HG02763 (cell line): ENCODE data around the gene MYO1D.
"Not testable (repeated sequence)": the region's sequence is repeated elsewhere in the genome, so short reads cannot be mapped to it uniquely, and the experiment has no call there.

Experiments used
- ATAC-seq: cut with Tn5 transposase; IDR thresholded peaks from one replicate; pipeline ENCODE4 v1.9.1; 2021; ENCODE audit warnings: mild to moderate bottlenecking, moderate library complexity; ENCODE audit not compliant: unreplicated experiment

Gene MYO1D

GRCh38 chr17:32896647-32897258, 19.8 kb upstream of the MYO1D start:
- ATAC-seq: no peak

GRCh38 chr17:32894245-32894644, 17.3 kb upstream of the MYO1D start:
- ATAC-seq: no peak

DNA sequence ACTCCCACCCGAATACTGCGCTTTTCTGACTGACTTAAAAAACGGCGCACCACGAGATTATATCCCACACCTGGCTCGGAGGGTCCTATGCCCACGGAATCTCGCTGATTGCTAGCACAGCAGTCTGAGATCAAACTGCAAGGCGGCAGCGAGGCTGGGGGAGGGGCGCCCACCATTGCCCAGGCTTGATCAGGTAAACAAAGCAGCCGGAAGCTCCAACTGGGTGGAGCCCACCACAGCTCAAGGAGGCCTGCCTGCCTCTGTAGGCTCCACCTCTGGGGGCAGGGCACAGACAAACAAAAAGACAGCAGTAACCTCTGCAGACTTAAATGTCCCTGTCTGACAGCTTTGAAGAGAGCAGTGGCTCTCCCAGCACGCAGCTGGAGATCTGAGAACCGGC, 10.5 kb upstream of the MYO1D start:
- not testable (repeated sequence) for ATAC-seq

GRCh38 chr17:32886951-32887350, 10.0 kb upstream of the MYO1D start:
- ATAC-seq: not testable (repeated sequence)

DNA sequence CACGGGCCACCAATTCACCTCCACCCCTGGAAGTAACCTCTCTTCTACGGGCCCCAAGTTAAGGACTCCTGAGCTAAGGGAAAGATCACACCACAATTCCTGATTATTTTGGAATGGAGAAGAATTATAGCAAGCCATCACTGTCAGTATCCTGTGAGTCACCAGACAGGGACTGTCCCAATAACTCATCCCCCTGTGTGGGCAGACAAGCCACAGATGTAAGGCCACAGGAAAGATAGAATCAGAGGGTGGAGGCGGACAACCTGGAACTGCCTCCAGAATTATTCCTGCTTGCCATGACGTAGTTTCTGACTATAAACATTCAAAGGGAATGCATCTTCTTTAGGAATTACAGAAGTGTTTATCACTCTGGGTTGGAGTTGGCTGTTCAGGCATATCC, 5.8 kb upstream of the MYO1D start:
- ATAC-seq: no peak

- ATAC-seq: no peak
Observed at GRCh38 chr17:32882029-32882428, 5.1 kb upstream of the MYO1D start.

DNA sequence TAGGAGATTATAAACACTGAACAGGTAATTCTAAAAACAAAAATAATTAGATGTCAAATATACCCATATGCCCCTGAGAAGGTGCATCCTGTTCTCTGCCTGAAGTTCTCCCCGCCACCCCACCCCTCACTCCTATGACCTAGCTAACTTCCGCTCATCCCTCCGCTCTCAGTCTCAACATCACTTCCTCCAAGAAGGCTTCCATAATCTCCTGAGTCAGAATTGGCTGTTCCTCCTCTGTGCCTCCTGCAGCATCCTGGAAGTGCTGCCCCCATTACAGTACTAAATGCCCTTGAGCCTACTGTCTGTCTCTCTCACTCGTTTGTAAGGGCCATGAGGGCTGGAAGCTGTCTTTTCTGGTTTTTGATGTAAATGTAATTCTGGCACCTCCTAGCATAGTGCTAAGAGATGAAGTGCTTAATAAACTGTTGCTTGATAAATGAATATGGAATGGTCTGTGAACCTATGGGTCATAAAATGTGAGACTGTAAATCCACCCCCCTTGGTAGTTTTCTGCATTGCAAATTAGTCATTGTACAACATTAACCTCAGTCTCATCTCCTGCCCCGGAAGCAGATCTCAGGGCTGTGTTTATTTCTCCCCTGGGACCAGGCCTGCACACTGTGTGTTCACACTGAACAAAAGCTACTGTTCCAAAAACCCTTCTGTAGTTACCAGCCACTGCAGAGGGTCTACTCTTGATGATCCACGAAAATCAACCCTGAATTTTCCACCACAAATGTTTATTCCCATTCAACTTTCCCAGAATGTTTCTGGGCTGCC, 3.9 kb upstream of the MYO1D start:
- no peak for ATAC-seq

GRCh38 chr17:32879134-32879533, 2.2 kb upstream of the MYO1D start:
- ATAC-seq: no peak

DNA sequence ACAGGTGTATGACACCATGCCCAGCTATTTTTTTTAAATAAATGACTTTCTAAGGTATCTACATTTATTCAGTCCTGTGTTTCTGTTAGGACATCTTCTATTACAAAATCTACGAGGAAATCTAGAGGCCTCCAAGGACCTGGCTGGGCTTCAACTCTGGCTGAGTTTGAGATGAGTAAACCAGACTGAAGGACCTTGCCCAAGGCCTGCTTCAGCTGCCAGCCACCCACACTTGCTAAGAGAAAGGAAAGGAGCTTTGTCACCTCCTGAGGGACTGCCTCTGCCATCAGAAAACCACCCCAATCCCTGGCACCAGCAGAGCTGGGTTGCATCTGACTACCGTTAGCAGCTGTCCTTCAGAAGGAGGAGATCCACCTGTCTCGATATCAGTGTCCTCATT, 1.3 kb upstream of the MYO1D start:
- no peak for ATAC-seq

GRCh38 chr17:32877164-32877764, 340 bp upstream of the MYO1D start:
- ATAC-seq: peak; percentile 90

DNA sequence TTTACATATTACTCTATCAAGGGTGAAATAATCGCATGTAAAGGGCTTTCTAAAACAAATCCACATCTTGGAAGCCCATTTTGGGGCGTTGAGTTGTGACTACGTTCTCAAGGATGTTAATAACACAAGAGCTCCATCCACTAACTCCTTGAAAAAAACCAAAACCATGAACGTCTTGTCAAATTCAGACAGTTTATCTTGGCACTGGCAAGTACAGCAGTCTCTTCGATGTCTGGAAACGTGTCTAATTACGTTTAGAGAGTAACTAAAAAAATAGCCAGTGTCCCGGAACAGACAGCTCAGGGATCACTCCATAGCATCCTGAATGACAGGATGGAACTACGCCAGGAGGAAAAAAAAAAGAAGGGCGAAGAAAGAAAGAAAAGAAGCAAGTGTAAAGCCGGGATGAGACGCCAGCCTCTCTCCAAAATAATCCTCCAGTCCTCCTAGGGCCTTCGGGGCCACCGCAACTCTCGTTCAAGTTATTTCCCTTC, 954 bp downstream of the MYO1D start:
- ATAC-seq: no peak

- no peak for ATAC-seq
Observed at GRCh38 chr17:32875230-32875917, 1.6 kb downstream of the MYO1D start.

- ATAC-seq: no peak
Observed at GRCh38 chr17:32873114-32873513, 3.8 kb downstream of the MYO1D start.

DNA sequence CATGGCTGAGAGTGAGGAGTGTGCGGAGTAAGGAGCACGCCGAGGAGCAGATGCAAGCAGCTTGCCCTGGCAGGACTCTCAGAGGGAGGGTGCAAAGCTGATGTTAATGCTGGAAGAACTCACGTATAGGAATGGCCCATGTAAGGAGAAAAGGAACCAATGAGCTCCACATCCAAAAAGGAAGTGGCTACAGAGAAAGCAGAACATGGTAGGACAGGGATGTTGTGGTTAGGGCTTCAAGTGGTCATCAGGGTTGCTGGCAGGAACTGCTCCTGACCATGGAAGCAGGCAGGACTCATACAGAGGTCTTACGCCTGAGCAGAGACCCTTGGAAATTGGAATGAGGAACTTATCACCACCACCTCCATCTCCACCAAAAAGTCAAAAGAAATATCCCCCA, 5.2 kb downstream of the MYO1D start:
- ATAC-seq: no peak

DNA sequence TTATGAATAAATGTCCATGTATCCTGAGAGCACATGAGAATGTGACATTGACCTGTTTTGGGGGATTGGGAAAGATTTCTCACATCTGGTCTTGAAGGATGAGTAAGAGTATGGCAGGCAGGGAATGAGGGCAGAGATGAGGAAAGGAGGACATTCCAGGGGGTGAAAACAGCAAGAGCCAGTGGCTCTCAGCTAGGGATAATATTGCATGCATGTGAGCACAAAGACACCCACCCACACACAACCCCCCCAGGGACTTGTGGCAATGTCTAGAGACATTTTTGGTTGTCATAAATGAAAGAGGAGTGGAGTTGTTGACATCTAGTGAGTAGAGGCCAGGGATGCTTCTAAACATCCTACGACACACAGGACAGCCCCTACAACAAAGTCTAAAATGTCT, 6.0 kb downstream of the MYO1D start:
- ATAC-seq: no peak

DNA sequence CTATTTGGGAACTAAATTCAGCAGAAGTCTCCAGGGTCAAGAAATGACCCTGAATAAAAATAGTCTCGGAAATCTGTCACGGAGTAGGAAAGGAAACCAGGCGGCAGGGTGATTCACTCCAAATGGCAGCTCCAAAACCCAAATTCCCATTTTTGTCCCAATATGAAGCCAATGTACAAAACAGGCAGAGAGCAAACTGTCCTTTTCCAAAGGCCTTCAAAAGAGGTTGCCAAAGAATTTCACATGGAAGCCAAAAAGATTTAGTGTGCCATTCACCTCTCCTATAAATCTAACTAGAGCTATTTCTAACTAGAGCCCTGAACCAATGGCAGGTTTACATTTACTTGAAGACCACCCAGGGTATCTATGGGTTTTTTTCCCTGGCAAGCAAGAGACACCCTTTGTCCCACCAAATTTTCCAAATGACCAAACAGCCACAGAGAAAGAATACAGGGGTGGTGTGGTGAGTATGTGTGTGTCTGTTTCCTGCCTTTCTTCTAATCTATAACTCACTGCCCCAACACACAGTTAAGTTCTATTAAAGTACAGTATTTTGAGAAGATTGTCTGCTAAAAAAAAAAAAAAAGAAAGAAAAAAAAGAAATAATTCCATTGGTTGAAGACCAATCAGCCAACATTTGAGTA, 6.8 kb downstream of the MYO1D start:
- no peak for ATAC-seq

DNA sequence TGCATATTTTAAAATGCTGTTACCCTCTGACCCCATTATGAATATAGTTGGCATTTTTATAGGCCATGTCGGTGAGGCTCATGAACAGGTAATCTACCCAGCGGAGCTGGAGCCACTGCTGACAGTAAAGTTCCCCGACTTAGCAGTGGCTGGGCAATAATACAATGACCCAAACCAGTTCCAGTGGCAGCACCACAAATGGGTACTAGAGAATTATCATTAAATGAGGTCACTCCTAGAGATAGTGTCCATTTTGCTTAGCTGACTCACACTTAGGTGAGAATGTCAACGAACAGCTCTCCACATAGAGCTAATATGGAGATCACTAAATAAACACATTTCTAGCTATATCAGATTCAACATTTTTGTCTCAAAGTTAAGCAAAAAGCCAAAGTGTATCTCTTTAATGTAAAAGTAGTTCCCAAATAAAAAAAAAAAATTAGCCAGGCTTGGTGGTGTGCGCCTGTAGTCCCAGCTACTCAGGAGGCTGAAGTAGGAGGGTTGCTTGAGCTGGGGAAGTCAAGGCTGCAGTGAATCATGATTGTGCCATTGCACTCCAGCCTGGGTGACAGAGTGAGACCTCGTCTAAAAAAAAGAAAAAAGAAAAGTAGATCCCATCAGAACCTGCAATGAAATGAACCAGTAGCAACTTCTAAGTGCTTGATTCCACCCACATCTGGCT, 7.4 kb downstream of the MYO1D start:
- no peak for ATAC-seq

GRCh38 chr17:32865141-32865540, 11.8 kb downstream of the MYO1D start:
- ATAC-seq: no peak

GRCh38 chr17:32863559-32863958, 13.4 kb downstream of the MYO1D start:
- no peak for ATAC-seq

GRCh38 chr17:32862940-32863339, 14.0 kb downstream of the MYO1D start:
- no peak for ATAC-seq
